HG03571 (cell line): ENCODE results near the gene VWA3B.

Experiments
- ATAC-seq: cut with Tn5 transposase; IDR thresholded peaks from one replicate; pipeline ENCODE4 v1.9.1; 2021; ENCODE audit not compliant: unreplicated experiment

The VWA3B gene

DNA sequence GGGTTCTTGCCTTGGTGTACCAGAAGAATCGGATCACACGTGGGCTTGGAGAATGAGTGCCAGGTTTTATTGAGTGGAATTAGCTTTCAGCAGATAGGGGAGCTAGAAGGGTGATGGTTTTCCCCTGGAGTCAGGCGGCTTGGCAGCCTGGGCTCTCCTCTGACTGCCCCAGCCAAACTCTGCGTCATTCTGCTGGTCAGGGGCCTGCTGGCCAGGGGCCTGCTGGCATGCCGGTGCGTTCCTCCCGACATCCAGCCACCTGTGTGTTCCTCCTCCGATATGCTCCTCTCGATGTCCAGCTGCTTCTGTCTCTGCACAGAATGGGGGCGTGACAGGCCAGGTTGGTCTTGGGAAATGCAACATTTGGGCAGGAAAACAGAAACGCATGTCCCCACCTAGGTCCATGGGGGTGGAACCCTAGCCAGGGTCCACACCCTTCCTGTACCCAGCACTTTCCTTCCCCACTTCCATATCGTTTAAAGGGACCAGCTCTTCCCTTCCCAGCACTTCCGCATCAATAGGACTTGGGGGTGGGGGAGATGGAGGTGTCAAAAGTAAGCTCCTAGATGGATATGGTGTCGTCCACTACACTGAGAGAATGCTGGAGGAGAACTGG lies 85.3 kb downstream of the VWA3B start:
- no peak for ATAC-seq

DNA sequence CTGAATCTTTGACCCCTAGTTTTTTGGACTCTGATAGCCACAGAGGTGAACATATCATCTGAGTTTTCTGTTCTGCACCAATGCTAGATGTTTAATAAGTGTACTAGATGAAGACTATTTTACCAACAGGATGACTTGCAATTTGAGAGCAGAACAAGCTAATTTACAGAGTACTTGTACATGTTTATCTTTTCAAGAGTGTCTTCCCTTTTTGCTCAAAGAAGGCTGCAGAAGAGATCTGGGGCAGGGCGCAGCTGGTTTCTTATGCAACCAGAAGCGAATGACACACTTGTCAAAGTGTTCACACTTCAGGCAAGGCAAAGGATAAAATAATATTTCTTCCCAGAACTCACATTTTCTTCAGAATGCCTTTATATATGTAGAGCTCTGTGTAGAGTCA lies 86.0 kb downstream of the VWA3B start:
- ATAC-seq = no peak

DNA sequence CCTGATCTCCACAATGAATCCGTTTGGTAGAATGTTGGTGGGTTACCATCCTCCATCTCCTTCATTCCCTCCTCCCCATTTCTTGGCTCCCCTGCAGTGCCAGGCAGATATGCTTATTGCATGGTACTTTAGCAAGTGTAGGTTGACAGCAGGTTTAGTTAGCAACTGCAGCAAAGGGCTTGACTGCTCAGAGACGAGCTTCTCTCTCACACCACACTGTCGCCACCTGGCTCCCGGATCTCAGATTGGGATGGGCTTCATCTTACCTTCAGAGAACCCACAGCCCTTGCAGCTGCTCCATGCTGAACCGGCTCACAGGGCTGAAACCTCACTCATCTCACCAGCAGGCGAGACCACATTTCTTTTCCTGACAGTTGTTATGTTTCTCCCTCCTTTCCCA lies 88.8 kb downstream of the VWA3B start:
- ATAC-seq = no peak

DNA sequence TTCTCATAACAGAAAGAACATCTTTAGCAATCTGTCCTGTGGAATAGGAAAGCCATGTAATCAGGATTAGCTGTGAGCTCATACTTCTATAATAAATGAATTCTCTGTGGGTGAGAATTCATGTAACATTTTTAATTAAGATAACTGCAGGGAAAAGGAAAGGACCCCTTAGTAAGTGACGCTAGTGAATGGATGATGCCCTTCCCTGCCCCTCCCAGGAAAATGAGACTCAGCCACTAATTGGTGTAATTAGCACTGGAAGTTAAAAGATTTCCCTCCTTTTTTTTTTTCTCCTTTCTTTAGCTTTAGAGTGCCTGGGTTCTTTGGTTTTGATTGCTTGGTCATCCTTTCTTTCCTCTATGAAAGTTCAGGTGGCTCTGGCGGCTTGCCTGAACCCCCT lies 90.3 kb downstream of the VWA3B start:
- ATAC-seq = no peak

DNA sequence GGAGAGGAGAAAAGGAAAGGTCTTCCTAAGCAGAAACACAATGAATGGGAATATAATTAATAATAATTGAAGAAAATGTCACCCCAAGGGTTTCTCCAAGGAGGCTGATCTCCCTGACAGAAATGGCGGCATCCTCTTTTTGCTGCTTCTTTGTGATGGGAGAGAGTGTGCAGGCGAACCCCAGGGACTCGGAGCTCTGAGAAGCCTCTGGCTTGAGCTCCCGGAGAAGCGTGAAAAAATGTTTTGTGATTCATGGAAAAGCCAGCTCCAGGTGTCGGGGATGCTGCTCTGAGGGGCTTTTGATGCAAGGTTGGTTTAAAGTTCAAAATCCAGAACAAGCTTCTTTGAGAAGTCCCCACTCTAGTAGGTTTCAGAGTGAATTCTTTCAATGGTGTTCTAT lies 91.0 kb downstream of the VWA3B start:
- ATAC-seq = no peak

DNA sequence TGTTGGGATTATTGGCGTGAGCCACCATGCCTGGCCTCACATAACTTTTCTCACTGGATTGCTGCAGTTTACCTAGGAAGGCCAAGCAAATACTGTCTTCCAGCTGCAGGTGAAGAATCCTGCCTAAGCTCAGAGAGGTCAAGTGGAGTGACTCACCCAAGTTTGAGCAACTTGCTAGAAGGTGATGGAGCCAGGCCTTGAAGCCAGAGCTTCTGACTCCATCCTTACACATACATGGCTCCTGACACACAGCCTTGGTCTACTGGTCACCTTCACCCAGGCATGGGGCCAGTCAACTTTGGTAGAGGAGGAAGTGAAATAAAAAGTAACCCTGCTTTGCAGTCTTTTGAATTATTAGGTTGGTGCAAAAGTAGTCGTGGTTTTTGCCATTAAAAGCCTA lies 93.5 kb downstream of the VWA3B start:
- no peak for ATAC-seq

DNA sequence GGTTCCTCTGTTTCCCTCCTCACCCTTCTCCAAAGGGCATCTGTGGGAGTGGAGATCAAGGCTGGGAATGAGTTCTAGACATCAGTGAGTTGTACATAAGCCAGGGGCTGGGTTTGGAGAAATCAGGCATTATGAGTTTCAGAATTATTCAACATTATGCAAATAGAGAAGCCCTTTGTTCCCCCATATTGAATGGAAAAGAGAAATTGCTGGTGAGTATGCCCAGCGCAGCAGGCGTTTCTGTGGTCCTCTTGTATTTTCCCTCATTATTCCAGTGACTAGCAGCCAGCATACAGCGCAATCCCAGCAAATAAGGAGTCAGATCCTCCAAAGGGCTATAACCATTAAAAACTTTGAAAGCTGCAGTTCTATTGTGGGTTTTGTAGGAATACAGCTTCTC lies 94.4 kb downstream of the VWA3B start:
- ATAC-seq = no peak

DNA sequence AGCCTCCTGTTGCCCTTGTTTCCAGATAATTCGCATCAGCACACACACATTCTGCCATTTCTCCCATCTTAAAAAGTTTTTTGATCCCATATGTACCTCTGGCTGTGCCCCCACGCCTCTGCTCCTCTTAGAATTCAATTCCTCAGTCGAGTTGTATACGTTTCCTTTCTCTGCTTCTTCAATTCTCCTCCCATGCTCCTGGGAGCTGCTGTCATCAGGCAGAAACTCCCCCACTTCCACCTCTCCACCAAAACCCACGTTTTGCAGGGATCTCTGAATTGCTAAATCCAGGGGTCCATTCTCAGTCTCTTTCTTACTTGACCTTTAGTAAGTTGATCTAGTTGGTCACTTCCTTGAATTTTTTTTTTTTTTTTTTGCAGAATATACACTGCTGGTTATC lies 98.8 kb downstream of the VWA3B start:
- no peak for ATAC-seq

DNA sequence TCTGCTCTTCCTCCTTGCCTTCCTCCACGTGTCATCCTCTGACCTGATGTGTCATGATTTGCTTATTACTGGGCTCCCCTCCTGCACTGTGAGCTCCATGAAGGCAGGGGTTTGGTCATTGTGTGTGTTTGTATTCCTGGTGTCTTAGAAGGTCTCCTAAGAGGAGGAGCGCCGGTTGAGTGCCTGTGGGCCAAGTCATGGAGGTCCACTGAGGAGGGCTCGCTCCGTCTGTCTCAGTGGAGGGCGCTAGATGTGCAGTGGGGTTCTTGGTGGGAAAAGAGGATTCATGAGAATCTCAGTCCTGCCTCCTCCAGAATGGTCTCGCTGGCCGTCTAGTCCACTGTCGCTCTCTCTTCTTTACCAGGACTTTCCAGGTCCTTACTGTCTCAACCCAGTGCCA lies 100.2 kb downstream of the VWA3B start:
- ATAC-seq = no peak

DNA sequence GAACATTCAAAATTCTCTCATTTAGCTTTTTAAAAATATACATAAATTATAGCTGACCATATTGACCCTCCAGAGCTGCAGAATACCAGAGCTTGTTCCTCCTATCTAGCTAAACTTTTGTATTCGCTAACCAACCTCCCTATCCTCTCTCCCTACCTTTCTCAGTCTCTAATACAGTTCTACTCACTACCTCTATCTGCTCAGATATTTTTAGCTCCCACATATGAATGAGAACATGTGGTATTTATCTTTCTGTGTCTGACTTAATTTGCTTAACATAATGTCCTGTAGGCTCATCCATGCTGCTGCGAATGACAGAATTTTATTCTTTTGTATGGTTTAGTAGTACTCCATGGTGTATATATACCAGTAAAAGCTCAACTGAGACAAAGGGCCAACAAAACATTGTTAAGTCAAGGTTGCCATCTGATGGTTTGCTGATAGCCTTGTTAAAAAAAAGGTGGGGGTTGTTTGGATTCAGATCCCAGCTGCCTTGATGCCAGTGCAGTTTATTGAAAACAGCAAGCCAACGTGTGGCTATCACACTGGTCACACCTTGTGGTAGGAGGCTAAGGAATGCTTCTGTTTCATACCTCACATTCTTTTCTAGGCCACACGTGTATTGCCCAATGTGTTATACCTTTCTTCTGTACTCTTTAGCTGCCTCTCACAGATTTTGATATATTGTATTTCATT lies 101.5 kb downstream of the VWA3B start:
- no peak for ATAC-seq

DNA sequence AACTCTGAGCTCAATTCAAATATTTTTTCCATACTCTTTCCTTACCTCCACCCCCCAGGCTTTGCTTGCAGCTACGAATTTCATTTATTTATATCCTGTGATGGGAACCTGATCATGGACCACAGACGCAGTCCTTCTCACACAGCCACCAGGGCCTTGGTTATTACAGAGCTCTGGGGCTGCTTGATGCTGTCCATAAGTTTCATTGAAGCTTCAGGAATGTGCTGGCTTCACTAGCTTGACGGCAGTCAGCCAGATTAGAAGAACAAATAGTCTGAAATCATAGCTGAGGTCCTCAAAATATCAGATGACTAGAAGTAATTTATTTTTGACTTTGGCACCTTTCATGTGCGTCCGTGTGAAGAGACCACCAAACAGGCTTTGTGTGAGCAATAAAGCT lies 104.9 kb downstream of the VWA3B start:
- no peak for ATAC-seq

DNA sequence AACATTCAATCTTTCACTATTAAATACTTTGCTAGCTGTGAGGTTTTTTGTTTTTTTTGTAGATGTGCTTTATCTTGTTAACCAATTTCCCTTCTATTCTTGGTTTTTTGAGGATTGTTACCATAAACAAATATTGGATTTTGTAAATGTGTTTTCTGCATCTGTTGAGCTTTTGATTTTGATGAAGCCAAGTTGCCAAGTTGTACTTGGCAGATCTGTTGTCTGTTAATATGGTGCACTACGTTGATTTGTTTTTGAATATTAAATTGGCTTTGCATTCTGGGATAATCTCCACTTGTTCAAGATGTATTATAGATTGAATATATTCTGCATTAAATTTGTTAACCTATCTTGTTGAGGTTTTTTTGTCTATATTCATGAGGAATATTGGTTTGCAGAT lies 114.6 kb downstream of the VWA3B start:
- ATAC-seq = no peak

DNA sequence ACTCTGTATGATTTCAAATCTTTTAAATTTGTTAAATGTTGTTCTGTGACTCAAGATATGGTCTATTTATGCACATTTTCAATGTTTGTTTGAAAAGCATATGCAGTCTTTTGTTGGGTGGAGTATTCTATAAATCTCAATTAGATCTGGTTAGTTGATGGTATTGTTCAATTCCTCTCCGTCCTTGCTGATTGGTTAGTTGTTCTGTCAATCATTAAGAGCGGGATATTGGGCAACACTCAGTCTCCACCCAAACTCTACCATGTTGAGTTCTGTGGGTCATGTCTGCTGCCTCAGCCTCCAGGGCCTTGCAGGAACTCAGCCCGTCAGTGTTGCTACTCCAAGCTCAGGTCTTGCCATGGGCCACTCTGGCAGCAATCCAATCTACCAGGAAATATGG lies 118.9 kb downstream of the VWA3B start:
- no peak for ATAC-seq

DNA sequence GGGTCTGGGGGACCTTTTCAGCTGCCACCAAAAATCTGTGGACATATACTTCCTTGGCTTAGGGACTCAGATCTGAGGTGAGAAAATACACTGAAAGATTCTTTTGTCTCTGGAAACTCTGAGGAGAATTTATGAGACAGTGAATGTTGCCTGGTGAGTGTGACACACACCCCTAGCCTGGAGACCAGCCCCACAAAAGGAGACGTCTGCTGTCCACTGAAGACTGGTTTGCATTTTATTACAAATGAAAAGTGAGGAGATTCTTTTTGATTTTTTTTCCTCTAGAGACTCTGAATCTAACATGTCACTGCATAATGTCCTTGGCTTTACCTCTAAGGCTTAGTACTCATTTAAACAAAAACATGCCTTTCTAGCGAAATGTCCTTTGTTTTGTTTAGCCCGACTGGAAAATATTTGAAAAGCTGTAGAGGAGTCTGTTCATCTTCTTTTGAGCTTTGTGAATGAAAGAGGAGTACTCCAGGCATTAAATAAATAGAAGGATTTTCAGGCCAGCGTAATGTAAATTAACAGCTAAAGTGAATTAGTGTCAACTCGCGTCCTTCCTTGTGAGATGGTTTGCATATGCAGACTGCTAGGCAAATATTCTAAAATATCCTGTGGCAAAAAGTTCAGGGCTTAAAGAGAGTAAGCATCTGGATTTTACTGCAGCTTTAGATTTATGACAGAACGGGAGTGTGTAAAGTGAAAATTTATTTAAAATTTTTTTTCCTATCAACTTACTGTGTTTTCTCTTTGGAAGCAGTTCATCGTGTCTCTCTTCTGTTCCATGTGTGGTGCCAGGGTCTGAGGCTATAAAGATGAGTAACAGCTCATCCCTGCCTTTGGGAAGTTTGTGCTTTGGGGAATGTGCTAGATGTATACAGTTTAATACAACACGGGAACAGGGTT lies 125.4 kb downstream of the VWA3B start:
- no peak for ATAC-seq

DNA sequence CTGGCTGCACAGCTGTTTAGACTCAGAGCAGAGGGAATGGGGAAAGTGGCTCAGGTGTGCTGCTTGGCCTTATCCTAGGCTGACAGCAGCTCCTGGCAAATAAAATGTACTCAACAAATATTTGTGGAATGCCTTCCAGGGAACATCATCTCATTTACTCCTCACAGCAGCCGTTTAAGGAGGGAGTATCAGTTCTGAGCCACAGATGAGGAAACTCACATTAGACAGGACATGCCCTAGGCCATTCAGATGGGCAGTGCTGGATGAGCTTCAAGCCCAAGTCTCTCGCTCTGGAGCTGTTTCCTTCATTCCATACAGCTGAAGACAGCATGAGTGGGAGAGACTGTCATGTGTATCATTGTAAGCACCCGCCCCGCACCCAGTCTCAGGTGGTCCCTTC lies 129.6 kb downstream of the VWA3B start:
- ATAC-seq = no peak

DNA sequence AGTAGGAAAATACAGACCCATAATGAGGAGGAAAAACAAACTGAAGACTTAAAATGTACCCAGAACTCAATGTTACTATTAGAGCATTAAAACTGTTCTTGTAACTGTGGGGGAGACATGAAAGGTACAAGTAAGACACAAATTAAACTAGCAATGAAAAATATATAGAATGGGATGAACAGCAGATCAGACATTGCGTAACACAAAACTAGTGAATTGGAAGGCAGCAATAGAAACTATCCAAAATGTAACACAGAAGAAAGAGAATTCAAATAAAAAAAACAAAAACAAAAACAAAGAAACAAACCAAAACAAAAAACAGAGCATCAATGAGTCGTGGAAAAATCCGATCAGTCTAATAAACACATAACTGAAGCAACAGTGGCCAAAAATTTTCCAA lies 132.2 kb downstream of the VWA3B start:
- ATAC-seq = no peak

DNA sequence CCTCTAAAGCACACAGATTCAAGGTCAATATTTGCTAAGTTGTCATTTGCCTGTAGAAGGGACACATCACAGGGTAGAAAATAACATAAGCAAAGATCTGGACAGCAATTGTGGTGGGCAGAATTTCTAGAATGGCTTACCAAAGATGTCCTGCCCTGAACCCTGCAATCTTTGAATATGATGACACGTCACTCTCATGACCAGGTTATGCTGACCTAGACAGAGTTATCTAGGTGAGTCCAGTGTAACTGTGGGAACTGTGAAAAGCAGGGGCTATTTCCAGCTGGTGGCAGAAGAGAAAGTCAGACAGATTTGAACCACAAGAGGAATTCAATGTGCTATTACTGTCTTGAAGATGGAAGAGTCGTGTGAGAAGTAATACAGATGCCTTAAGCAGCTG lies 147.0 kb downstream of the VWA3B start:
- no peak for ATAC-seq

DNA sequence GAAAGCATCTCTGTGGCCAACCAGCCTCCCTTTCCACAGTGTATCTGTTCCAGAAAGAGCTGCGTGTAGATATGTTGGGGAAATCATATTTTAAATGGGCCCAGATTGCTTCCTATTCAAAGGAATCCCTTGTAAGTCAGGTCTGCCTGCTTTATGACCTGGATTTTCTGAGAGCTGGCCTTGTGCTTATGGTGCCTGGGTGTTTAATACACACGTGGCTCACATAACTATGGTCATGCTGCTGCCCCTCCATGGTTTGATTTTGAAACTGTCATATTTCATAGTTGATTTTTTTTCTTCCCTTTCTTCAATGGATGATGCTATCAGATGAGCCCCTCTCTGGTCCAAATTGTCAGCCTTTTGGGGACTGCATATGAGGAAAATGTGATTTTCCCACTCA lies 147.8 kb downstream of the VWA3B start:
- no peak for ATAC-seq

DNA sequence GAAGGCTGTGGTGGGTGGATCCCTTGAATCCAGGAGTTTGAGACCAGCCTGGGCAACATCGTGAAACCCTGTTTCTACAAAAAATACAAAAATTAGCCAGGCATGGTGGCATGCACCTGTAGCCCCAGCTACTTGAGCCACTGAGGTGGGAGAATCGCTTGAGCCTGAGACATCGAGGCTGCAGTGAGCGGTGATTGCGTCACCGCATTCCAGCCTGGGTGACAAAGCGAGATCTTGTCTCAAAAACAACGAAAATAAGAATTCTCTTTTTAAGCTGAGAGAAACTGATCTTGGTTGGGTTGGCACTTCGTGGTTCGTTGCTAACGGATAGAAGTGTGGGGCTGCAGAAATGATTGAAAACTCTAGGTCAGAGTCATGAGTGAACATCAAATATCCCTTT lies 150.0 kb downstream of the VWA3B start:
- ATAC-seq = no peak

DNA sequence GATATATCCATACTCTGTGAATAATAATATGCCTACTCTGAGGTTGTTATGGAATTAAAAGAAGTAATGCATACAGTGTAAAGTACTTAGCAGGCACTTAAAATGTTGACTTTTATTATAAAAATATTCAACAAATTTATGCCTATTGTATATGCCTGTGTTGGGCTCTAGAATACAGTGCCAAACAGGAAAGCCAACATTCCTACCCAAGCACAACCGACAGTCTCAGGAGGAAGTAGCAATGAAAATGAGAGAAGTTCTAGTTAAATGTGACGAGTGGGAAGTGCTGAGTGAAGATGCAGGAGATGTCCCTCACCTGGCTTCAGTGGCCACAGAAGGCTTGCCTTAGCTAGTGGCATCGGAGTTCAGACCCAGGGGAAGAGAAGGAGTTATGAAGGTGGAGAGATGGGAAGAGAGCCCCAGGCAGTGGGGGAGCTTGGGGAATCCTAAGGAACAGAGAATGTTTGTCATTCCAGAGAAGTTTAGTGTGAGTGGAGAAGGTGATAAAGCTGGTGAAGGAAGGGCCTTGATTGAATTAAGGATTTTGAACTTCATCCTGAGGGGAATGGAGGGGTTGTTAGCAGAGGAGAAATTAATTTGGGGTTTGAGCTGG lies 153.9 kb downstream of the VWA3B start:
- ATAC-seq = no peak

DNA sequence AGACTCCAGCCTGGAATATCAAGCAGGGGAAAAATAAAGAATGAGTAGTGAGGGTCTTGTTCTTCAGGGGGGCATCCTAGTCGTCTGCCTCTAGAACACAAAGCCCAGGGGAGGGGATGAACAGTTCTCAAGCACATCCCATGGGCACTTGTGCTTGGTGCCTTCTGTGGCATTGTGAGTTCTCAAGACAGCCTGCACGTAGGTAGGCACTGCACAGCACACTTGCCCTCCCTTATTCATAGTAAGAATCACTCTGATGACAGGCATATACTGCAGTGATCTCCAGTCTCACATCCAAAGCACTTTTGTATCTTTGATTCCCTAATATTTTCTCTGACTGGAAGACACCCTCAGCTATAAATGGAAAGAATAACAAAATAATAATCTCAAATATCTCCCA lies 154.6 kb downstream of the VWA3B start:
- ATAC-seq = no peak

DNA sequence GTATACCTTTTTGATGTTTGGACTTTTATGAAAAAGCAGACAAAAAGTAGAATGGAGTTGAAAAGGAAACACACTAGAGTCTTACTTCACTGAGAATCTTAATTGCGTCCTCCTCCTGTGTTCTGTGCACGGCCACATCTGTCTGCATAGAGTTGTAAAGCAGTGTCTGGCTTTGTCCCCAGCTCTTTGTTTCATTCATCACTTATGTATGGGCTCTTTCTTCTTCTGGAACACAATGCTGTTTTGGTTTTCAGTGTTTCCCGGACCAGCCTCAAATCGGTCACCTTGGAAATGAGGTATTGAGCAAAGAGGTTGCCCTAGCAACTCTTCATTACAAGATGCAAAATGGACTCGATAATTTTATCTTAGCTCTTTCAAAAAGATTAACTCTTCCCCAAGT lies 155.0 kb downstream of the VWA3B start:
- ATAC-seq = no peak
